Ovary (tissue), 3 donors: ENCODE results near the gene ZFYVE1.

Experiments
- EP300 ChIP-seq: sonication (generic); formaldehyde crosslinking; IDR thresholded peaks from one replicate; pipeline ENCODE4 v1.6.1; 2017; ENCODE audit warnings: antibody characterized with exemption
- TF ChIP-seq, protein P1 (sequence below), 3 donors: fragments of 450-650 bp in 2 of 3; fragments of 200-600 bp in 1 of 3; IDR thresholded peaks; one replicate each; pipeline versions ENCODE4 v1.5.1 to v1.8.0; 2016 to 2022; ENCODE audit warnings: antibody characterized with exemption in 3 of 3, mild to moderate bottlenecking in 1 of 3
- donor health status: DM: no; HTN: no; CAD: no.

- TF ChIP-seq, protein P1, sequence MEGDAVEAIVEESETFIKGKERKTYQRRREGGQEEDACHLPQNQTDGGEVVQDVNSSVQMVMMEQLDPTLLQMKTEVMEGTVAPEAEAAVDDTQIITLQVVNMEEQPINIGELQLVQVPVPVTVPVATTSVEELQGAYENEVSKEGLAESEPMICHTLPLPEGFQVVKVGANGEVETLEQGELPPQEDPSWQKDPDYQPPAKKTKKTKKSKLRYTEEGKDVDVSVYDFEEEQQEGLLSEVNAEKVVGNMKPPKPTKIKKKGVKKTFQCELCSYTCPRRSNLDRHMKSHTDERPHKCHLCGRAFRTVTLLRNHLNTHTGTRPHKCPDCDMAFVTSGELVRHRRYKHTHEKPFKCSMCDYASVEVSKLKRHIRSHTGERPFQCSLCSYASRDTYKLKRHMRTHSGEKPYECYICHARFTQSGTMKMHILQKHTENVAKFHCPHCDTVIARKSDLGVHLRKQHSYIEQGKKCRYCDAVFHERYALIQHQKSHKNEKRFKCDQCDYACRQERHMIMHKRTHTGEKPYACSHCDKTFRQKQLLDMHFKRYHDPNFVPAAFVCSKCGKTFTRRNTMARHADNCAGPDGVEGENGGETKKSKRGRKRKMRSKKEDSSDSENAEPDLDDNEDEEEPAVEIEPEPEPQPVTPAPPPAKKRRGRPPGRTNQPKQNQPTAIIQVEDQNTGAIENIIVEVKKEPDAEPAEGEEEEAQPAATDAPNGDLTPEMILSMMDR (IDR thresholded peaks at IDR 0.05), result no peak
- no peak for TF ChIP-seq EP300
These were observed 61.7 kb downstream of the ZFYVE1 start for GRCh38 chr14:72965249-72965648.
